Measurements from ENCODE around the gene SEC11C. TPM values are rescaled to one million over a fixed set of nuclear protein-coding genes. Genes with fewer than 3 reads are reported as not detected.
A peak's percentile ranks its signal among the peaks of the same experiment; 100 is the strongest.

Gene SEC11C
- total and polyA plus RNA-seq, 7 experiments from 2014 or later = 41.4 to 137 (median 54.2) TPM

- intact Hi-C loops (cut with micrococcal nuclease) = no loop called here
Observed at GRCh38 chr18:59150236-59150635, 10.6 kb downstream of the SEC11C start.

GRCh38 chr18:59155153-59155552, 15.5 kb downstream of the SEC11C start:
- H3K36me3 Mint-ChIP-seq = peaks cover 11 to 52% (median 29%) of the 10 kb centered on the region in 5 donors
- intact Hi-C loops (cut with micrococcal nuclease) = no loop called here

More at GRCh38 chr18:59150236-59150635, 10.6 kb downstream of the SEC11C start:
- Mint-ChIP-seq H3K27me3 (no peaks in the 10 kb centered on the region), H3K4me1 (peaks cover 23 to 51% (median 44%) of the 10 kb centered on the region in 7 donors), H3K27ac (peak overlapping the region in 3 of 9 donors; percentile 26 to 73 (median 54)), H3K9me3 (no peaks in the 10 kb centered on the region), H3K36me3 (peaks cover 15 to 36% (median 21%) of the 10 kb centered on the region in 5 donors), H3K4me3 (no peak overlapping the region)
- Histone ChIP-seq H3K9me3 (ENCODE audit: control insufficient read depth in 2 of 3, low read length in 3 of 3) (no peaks in the 10 kb centered on the region), H3K27me3 (ENCODE audit: control insufficient read depth in 2 of 2, insufficient read depth in 2 of 2, low read length in 2 of 2) (no peaks in the 10 kb centered on the region), H3K27ac (ENCODE audit: low read depth, low read length) (no peak overlapping the region), H3K4me1 (ENCODE audit: control insufficient read depth in 2 of 2, insufficient read depth in 2 of 2, low read length in 2 of 2) (peaks cover 6 to 11% of the 10 kb centered on the region in 2 donors), H3K4me3 (ENCODE audit: low read length) (no peak overlapping the region), H3K36me3 (ENCODE audit: control insufficient read depth in 2 of 3, insufficient read depth in 3 of 3, low read length in 3 of 3) (peaks cover 0 to 34% (median 12%) of the 10 kb centered on the region in 3 experiments)
- DNase-seq = no peak
- POLR2A ChIA-PET = no interaction called here
- CTCF ChIA-PET = interaction anchor here (1.3 kb wide), 1 partner anchor 65 kb away, joined by 5 read pairs; no protein-coding TSS in a partner anchor
- ATAC-seq = peak; percentile 20

GRCh38 chr18:59156316-59156715, 16.6 kb downstream of the SEC11C start:
- Histone ChIP-seq H3K9me3 (ENCODE audit: control insufficient read depth in 2 of 3, low read length in 3 of 3) (no peaks in the 10 kb centered on the region), H3K4me3 (ENCODE audit: low read length) (no peak overlapping the region), H3K27me3 (ENCODE audit: control insufficient read depth in 2 of 2, insufficient read depth in 2 of 2, low read length in 2 of 2) (no peaks in the 10 kb centered on the region), H3K36me3 (ENCODE audit: control insufficient read depth in 2 of 3, insufficient read depth in 3 of 3, low read length in 3 of 3) (peaks cover 9 to 43% (median 22%) of the 10 kb centered on the region in 3 experiments), H3K27ac (ENCODE audit: low read depth, low read length) (no peak overlapping the region), H3K4me1 (ENCODE audit: control insufficient read depth in 2 of 2, insufficient read depth in 2 of 2, low read length in 2 of 2) (no peaks in the 10 kb centered on the region)
- POLR2A ChIA-PET = no interaction called here
- CTCF ChIA-PET = no interaction called here
- no peak for DNase-seq
- Mint-ChIP-seq H3K27ac (no peak overlapping the region), H3K9me3 (no peaks in the 10 kb centered on the region), H3K27me3 (no peaks in the 10 kb centered on the region), H3K36me3 (peaks cover 11 to 50% (median 29%) of the 10 kb centered on the region in 5 donors), H3K4me3 (no peak overlapping the region), H3K4me1 (peaks cover 0 to 4% (median 0%) of the 10 kb centered on the region in 7 donors)
- intact Hi-C loops (cut with micrococcal nuclease) = no loop called here
- ATAC-seq = no peak

More at GRCh38 chr18:59155153-59155552, 15.5 kb downstream of the SEC11C start:
- CTCF ChIA-PET = no interaction called here
- DNase-seq (no peak), ATAC-seq (no peak)
- POLR2A ChIA-PET = no interaction called here
- Histone ChIP-seq H3K4me3 (ENCODE audit: low read length) (no peak overlapping the region), H3K27me3 (ENCODE audit: control insufficient read depth in 2 of 2, insufficient read depth in 2 of 2, low read length in 2 of 2) (no peaks in the 10 kb centered on the region), H3K27ac (ENCODE audit: low read depth, low read length) (no peak overlapping the region), H3K4me1 (ENCODE audit: control insufficient read depth in 2 of 2, insufficient read depth in 2 of 2, low read length in 2 of 2) (peaks cover 0 to 8% of the 10 kb centered on the region in 2 donors), H3K9me3 (ENCODE audit: control insufficient read depth in 2 of 3, low read length in 3 of 3) (no peaks in the 10 kb centered on the region), H3K36me3 (ENCODE audit: control insufficient read depth in 2 of 3, insufficient read depth in 3 of 3, low read length in 3 of 3) (peaks cover 9 to 43% (median 22%) of the 10 kb centered on the region in 3 experiments)
- Mint-ChIP-seq H3K27me3 (no peaks in the 10 kb centered on the region), H3K4me3 (no peak overlapping the region), H3K4me1 (peaks cover 3 to 13% (median 8%) of the 10 kb centered on the region in 7 donors), H3K9me3 (no peaks in the 10 kb centered on the region), H3K27ac (no peak overlapping the region)

GRCh38 chr18:59159265-59159664, 19.6 kb downstream of the SEC11C start:
- H3K4me3 ChIP-seq (ENCODE audit: low read length) = no peak overlapping the region
- Mint-ChIP-seq H3K9me3 (no peaks in the 10 kb centered on the region), H3K4me3 (no peak overlapping the region), H3K27ac (peak overlapping the region in 1 of 9 donors; percentile 30), H3K4me1 (no peaks in the 10 kb centered on the region), H3K27me3 (no peaks in the 10 kb centered on the region), H3K36me3 (peaks cover 3 to 37% (median 16%) of the 10 kb centered on the region in 5 donors)
- ChIA-PET POLR2A (no interaction called here), CTCF (no interaction called here)
- H3K36me3 ChIP-seq (ENCODE audit: control insufficient read depth in 2 of 3, insufficient read depth in 3 of 3, low read length in 3 of 3) = peaks cover 9 to 21% (median 11%) of the 10 kb centered on the region in 3 experiments
- no peaks in the 10 kb centered on the region for H3K9me3 ChIP-seq (ENCODE audit: control insufficient read depth in 2 of 3, low read length in 3 of 3)
- ATAC-seq = no peak
- intact Hi-C loops (cut with micrococcal nuclease) = no loop called here
- no peak for DNase-seq
- no peaks in the 10 kb centered on the region for H3K4me1 ChIP-seq (ENCODE audit: control insufficient read depth in 2 of 2, insufficient read depth in 2 of 2, low read length in 2 of 2)
- H3K27ac ChIP-seq (ENCODE audit: low read depth, low read length) = no peak overlapping the region
- no peaks in the 10 kb centered on the region for H3K27me3 ChIP-seq (ENCODE audit: control insufficient read depth in 2 of 2, insufficient read depth in 2 of 2, low read length in 2 of 2)

GRCh38 chr18:59159986-59160385, 20.3 kb downstream of the SEC11C start:
- POLR2A ChIA-PET = no interaction called here
- H3K36me3 ChIP-seq (ENCODE audit: control insufficient read depth in 2 of 3, insufficient read depth in 3 of 3, low read length in 3 of 3) = peaks cover 9 to 17% (median 11%) of the 10 kb centered on the region in 3 experiments
- no peak for ATAC-seq
- H3K9me3 ChIP-seq (ENCODE audit: control insufficient read depth in 2 of 3, low read length in 3 of 3) = no peaks in the 10 kb centered on the region
- Mint-ChIP-seq H3K4me1 (no peaks in the 10 kb centered on the region), H3K27ac (no peak overlapping the region), H3K4me3 (no peak overlapping the region), H3K36me3 (peaks cover 3 to 32% (median 13%) of the 10 kb centered on the region in 5 donors), H3K9me3 (no peaks in the 10 kb centered on the region), H3K27me3 (no peaks in the 10 kb centered on the region)
- CTCF ChIA-PET = no interaction called here
- no peaks in the 10 kb centered on the region for H3K27me3 ChIP-seq (ENCODE audit: control insufficient read depth in 2 of 2, insufficient read depth in 2 of 2, low read length in 2 of 2)
- no peak overlapping the region for H3K27ac ChIP-seq (ENCODE audit: low read depth, low read length)
- no peak for DNase-seq
- no peaks in the 10 kb centered on the region for H3K4me1 ChIP-seq (ENCODE audit: control insufficient read depth in 2 of 2, insufficient read depth in 2 of 2, low read length in 2 of 2)
- intact Hi-C loops (cut with micrococcal nuclease) = no loop called here
- H3K4me3 ChIP-seq (ENCODE audit: low read length) = no peak overlapping the region

GRCh38 chr18:59172664-59173249, 33.1 kb downstream of the SEC11C start:
- CTCF ChIA-PET = no interaction called here
- Mint-ChIP-seq H3K27ac (peak overlapping the region in 1 of 9 donors; percentile 20), H3K4me3 (no peak overlapping the region)

GRCh38 chr18:59177485-59177884, 37.8 kb downstream of the SEC11C start:
- Mint-ChIP-seq H3K27ac (no peak overlapping the region), H3K36me3 (peaks cover 0 to 11% (median 4%) of the 10 kb centered on the region in 5 donors), H3K4me3 (no peak overlapping the region), H3K27me3 (peaks cover 0 to 23% (median 5%) of the 10 kb centered on the region in 5 donors), H3K4me1 (no peaks in the 10 kb centered on the region), H3K9me3 (peaks cover 5 to 29% (median 14%) of the 10 kb centered on the region in 11 donors)
- ATAC-seq (no peak), DNase-seq (no peak)
- CTCF ChIA-PET = interaction anchor here (0.8 kb wide), 1 partner anchor 10 kb away, joined by 3 read pairs; no protein-coding TSS in a partner anchor
- intact Hi-C loops (cut with micrococcal nuclease) = no loop called here
- POLR2A ChIA-PET = no interaction called here
- peaks cover 0 to 5% (median 0%) of the 10 kb centered on the region in 3 experiments for H3K9me3 ChIP-seq (ENCODE audit: control insufficient read depth in 2 of 3, low read length in 3 of 3)
- H3K27me3 ChIP-seq (ENCODE audit: control insufficient read depth in 2 of 2, insufficient read depth in 2 of 2, low read length in 2 of 2) = no peaks in the 10 kb centered on the region
- H3K36me3 ChIP-seq (ENCODE audit: control insufficient read depth in 2 of 3, insufficient read depth in 3 of 3, low read length in 3 of 3) = no peaks in the 10 kb centered on the region
- no peak overlapping the region for H3K4me3 ChIP-seq (ENCODE audit: low read length)
- H3K27ac ChIP-seq (ENCODE audit: low read depth, low read length) = no peak overlapping the region
- no peaks in the 10 kb centered on the region for H3K4me1 ChIP-seq (ENCODE audit: control insufficient read depth in 2 of 2, insufficient read depth in 2 of 2, low read length in 2 of 2)

More at GRCh38 chr18:59172664-59173249, 33.1 kb downstream of the SEC11C start:
- Histone ChIP-seq H3K9me3 (ENCODE audit: control insufficient read depth in 2 of 3, low read length in 3 of 3) (peaks cover 0 to 5% (median 0%) of the 10 kb centered on the region in 3 experiments), H3K27ac (ENCODE audit: low read depth, low read length) (no peak overlapping the region), H3K27me3 (ENCODE audit: control insufficient read depth in 2 of 2, insufficient read depth in 2 of 2, low read length in 2 of 2) (no peaks in the 10 kb centered on the region), H3K36me3 (ENCODE audit: control insufficient read depth in 2 of 3, insufficient read depth in 3 of 3, low read length in 3 of 3) (no peaks in the 10 kb centered on the region), H3K4me1 (ENCODE audit: control insufficient read depth in 2 of 2, insufficient read depth in 2 of 2, low read length in 2 of 2) (no peaks in the 10 kb centered on the region), H3K4me3 (ENCODE audit: low read length) (no peak overlapping the region)
- no peaks in the 10 kb centered on the region for H3K4me1 Mint-ChIP-seq
- ATAC-seq = no peak
- peaks cover 13 to 19% (median 19%) of the 10 kb centered on the region in 5 donors for H3K27me3 Mint-ChIP-seq
- DNase-seq = no peak
- H3K36me3 Mint-ChIP-seq = peaks cover 4 to 12% (median 7%) of the 10 kb centered on the region in 5 donors
- POLR2A ChIA-PET = no interaction called here
- intact Hi-C loops (cut with micrococcal nuclease) = no loop called here
- H3K9me3 Mint-ChIP-seq = peaks cover 9 to 53% (median 21%) of the 10 kb centered on the region in 11 donors
